SW 1271 (cell line): ENCODE results near the gene IL1F10.
A peak's percentile ranks its signal among the peaks of the same experiment; 100 is the strongest.

Source experiments
- DNase-seq, 2 experiments: peaks; one replicate each; lab custom pipeline; 2025; lab: John Stamatoyannopoulos, UW

Gene IL1F10

DNA sequence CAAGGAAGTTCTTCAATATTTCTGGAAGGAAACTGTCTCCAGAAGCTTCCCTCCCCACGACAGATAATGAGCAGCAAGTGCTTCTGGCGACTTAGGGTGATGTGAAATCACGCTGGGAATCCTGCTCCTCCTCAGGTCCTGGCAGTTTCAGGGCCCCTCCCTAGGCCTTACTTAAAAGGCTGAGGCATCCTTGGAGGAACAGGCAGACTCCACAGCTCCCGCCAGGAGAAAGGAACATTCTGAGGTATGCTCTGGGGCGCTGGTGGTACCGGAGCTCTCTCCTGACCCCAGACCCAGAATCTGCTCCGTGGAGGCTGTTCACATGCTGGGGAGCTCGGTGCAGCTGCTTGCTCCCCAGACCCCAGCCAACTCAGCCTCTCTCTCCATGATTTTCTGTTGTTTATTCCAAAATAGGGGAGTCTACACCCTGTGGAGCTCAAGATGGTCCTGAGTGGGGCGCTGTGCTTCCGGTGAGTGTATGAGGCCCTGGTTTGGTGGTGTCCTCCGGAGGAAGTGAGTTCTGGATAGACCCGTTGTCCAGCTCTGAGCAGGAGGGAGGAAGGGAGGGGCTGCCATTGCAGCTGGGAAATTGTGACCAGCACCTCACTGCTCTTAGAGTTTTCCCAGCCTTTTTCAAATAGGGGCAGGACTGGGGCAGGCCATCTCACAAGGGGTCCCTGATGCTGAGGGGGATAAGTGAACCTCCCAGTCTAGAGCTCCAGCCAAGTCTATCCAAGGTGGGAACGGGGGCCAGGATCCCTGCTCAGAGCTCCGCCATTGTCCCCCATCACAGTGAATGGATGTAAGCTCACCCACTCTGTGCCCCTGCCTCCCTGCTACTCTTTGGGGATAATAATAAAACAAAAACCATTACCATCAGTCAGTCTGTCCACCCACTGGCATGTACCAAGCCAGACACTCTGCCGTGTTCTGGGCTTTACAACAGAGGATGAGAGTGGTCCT lies 8.5 kb upstream of the IL1F10 start, which contains the start of gene IL36RN:
Gene IL36RN, plus strand, starts transcription at position 201 of the 963 bp plus-strand sequence. Its CDS starts 241 bp downstream, at position 442.
- DNase-seq = no peak

DNA sequence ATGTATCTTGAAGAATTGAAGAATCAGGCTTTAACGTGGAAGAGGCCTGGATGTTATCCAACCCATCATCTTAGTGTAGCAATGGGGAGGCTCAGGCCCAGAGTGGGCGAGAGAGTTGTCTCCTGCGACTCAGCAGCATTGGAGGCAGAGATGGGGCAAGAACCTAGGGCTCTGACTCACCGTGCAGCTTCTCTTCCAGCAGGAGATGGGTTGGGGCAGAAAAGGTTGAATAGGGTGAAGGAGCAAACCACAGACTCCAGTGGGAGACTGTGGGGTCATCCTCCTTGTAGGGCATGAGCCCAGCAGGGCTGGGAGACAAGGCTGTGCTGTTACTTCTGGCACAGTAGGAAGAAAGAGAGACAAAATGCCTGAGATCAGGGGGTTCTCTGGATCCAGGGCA lies 7.4 kb upstream of the IL1F10 start:
- DNase-seq = no peak

DNA sequence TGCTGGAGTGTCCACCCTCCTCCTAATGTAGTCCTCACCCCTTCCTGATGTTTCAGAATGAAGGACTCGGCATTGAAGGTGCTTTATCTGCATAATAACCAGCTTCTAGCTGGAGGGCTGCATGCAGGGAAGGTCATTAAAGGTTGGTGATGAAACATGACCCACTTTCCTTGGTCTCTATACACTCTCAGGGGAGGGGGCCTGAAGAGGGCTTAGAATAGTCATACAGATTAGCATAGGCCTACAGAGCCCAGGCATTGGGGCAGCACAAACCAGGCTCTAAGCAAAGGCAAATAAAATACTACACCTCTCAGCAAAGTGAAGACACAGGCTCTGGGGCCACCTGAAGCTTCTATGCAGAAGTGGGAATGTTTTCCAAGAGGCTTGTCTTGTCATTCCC lies 7.0 kb upstream of the IL1F10 start:
- DNase-seq = no peak

DNA sequence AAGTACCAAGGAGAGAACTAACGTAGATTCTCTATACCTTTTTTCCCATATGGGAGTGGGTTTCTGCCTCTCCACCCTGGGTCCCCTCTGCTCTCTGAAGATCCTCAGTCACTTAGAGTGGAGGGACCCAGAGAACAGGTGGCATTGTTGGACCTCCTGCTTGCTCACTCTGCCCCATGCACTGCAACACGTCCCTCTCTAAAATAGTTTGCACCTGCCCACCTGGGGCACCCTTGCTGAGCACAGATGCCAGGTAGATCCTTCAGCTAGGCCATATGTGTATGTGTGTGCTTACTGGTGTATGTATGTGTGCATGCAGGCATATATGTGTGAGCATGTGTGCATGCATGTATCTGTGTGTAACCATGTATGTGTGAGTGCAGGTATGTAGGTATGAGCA lies 6.5 kb upstream of the IL1F10 start:
- no peak for DNase-seq

DNA sequence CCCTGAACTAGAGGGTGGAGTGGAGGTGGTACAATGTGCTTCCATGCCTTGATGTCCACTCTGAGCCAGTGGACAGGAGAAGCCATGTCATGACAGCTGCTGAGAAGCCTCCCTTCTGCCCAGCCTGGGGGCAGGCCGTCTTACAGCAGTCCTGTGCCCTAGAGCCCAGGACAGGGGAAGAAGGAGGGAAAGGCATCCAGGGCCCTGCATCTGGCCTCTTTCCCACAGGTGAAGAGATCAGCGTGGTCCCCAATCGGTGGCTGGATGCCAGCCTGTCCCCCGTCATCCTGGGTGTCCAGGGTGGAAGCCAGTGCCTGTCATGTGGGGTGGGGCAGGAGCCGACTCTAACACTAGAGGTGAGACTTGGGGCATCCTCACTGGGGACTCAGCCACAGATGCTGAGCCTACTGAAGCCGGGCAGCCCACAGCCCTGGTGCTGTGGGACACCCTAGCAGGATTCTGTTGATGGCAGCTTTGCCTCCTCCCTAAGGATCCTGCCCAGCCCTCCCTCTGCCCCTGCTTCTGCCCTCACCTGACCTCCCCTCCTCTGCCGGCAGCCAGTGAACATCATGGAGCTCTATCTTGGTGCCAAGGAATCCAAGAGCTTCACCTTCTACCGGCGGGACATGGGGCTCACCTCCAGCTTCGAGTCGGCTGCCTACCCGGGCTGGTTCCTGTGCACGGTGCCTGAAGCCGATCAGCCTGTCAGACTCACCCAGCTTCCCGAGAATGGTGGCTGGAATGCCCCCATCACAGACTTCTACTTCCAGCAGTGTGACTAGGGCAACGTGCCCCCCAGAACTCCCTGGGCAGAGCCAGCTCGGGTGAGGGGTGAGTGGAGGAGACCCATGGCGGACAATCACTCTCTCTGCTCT lies 5.6 kb upstream of the IL1F10 start:
- no peak for DNase-seq

DNA sequence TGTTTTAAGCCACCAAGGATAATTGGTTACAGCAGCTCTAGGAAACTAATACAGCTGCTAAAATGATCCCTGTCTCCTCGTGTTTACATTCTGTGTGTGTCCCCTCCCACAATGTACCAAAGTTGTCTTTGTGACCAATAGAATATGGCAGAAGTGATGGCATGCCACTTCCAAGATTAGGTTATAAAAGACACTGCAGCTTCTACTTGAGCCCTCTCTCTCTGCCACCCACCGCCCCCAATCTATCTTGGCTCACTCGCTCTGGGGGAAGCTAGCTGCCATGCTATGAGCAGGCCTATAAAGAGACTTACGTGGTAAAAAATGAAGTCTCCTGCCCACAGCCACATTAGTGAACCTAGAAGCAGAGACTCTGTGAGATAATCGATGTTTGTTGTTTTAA lies 3.5 kb upstream of the IL1F10 start:
- no peak for DNase-seq

DNA sequence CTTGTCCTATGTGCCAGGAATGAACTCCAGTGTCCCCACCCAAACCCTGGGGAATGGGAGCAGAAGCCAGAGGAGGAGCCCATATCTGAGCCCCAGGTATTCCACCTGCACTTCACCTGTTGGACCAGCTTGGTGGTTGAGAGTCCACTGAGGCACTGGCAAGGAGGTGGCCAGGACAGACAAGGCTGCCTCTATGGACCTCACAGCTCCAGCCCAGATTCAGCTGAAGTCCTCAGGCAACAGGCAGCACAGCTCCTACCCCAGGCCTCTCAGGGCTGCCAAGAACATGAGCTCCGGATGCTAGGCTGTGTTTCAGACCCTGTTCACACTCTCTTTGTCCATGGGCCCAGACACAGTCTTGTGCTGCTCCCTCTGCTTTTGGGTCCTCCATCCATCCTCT lies 2.9 kb upstream of the IL1F10 start:
- DNase-seq = no peak

DNA sequence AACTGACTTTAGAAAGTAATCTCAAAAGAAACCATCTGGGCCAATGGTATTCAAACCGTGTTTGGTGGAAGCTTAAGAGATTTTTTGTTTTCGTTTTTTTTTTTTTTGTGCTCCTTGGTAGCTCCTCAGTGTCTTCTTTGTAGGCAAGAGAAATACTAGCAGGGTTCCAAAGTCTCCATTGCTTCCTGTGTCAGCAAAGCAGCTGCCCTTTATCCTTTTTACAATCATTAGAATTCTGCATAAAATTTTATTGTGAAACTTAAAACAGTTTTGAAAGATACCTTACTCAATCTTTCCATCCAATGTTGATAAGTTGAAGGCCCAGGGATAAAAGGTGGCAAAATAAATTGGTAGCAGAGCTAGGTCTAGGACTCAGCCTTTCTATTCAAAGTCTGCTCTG lies 479 bp downstream of the IL1F10 start:
- DNase-seq = no peak

DNA sequence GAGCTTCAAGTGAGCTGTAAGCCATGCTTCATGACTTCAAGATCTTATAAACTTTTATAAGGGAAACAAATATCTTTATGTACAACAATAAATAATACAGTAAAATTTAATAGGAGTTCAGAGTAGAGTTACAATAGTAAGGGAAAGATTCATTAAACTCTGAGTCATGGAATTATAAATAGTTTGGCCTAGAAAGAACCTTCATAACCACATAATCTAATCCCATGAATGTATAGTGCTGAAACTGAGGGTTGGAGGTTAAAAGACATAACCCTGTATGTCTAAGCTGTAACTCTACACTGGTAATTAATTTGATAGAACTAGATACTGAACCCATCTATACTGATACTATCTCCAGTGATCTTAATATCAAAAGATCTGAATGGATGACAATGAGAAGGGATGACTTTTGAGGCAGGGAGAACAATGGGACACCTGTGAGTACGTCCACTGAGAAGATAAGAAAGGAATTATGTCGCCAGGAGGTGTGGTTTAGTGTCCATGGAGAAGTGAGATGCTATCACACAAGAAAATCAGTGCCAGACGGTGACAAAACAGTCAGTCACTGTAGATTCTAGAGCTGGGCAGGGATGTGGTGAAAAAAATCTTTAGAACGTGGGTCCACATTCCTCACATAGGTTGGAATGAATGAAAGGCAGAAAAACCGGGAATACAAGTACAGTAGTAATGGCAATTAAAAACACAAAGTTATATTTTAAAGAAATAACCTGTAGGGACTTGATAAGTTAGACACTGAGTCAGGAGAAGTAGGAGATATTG lies 1.1 kb downstream of the IL1F10 start:
- DNase-seq = no peak

DNA sequence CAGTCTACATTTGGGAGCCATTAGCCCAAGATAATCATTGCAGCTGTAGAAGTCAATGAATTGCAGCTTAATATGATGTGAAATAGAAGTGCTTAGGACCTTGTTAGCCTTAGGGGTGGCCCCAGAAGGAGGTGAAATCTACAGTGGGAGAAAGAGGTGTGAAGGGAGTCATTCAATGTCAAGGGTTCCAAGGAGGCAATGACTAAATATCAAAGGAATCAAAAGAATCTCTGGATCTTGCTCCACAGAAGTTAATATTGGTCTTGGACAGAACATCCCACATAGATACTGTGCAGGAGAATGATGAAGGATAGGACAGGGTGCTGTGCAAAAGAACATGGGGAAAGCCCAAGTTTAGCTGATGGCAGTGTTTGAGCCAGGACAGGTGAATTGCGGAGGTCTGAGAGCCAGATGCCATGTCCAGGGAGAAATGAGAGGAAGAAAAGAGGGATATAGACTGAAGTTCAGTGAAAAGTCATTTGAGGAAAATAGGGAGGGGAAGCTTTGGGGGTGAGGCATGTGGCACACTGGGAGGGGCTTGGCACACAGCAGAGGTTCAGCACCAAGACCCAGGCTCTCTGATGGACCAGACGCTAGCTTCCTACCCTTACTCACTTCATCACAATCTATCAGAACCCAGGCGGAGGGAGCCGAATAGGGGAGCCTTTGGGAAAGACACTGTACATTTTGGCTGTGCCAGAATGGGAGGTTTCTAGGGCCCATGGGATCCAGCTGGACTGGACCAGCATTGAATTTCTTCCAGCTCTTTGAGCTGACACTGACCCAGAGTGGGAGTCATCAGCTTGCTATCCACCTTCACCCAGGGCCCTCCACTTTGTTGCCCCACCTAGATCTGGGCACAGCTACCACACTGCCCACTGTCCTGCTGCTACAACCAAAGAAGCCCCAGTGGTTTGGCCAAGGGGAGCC lies 2.2 kb downstream of the IL1F10 start:
- DNase-seq = peak in 1 of 2 experiments; percentile 17

DNA sequence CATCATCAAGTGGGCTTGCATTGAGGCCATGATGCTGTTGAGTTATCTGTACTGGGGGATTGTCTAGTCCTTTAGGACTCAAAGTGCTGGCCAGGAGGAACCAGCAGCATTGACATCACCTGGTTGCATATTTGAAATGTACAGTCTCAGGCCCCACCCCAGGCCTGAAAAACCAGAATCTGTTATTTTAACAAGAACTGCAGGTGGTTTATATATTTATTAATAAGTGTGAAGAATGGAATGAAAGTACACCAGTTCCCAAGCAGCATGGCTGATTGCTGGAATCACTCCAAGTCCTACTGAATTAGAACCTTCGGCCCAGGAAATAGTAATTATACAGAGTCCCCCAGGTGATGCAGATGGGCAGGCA lies 2.8 kb downstream of the IL1F10 start:
- no peak for DNase-seq

DNA sequence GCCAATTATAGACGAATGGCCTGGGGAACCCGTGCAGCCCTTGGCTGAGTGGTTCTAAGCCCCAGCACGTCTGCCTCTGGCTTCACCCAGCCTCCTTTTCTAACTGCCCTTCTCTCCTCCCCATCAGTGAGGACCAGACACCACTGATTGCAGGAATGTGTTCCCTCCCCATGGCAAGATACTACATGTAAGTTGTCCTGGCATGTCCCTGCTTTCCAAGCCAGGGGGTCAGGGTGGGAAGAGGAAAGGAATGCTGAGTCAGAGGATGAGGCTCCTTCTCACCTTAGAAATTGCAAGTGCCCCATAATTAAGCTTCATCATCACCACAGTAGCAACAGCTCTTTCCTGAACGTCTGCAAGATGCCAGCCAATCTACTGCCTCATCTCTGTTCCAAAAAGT lies 4.8 kb downstream of the IL1F10 start:
- DNase-seq = no peak

DNA sequence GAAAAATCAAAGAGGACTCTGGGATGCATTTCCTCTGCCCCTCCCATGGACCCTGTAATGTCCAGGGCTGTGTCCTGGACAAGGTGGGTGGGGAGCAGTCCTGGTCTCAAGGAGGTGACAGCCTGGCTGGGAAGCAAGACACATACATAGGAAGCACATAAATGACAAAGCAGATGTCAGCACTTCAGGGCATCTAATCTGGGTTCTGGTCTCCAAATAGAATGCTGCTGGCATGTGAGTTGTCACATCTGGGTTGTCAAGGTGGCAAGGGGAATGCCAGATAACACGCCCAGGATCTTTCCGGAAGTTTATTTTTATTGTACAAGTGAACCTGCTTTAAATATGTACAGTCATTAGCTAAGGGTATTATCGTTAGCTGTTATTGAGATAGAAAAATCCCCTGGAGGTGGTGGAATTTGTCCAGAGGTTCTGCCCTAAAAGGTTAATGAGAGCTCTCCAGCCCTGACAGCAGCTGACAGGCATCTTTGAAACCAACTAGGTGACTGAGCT lies 5.6 kb downstream of the IL1F10 start:
- no peak for DNase-seq

DNA sequence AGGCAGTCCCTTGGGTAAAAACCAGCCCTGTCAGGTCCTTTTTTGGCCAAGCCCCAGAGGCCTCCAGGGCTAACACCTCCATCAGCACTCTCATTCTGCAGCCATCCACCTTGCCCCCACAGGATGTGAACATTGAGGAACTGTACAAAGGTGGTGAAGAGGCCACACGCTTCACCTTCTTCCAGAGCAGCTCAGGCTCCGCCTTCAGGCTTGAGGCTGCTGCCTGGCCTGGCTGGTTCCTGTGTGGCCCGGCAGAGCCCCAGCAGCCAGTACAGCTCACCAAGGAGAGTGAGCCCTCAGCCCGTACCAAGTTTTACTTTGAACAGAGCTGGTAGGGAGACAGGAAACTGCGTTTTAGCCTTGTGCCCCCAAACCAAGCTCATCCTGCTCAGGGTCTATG lies 7.3 kb downstream of the IL1F10 start:
- no peak for DNase-seq

DNA sequence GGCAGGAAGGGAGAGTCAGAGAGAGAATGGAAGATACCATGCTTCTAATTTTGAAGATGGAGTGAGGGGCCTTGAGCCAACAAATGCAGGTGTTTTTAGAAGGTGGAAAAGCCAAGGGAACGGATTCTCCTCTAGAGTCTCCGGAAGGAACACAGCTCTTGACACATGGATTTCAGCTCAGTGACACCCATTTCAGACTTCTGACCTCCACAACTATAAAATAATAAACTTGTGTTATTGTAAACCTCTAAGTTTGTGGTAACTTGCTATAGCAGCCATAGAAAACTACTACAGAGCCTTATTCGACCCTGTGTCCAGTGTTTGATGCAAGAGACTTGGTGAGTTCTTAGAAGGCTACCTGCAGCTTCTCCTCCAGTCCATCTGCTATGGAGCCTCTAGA lies 7.8 kb downstream of the IL1F10 start:
- no peak for DNase-seq

DNA sequence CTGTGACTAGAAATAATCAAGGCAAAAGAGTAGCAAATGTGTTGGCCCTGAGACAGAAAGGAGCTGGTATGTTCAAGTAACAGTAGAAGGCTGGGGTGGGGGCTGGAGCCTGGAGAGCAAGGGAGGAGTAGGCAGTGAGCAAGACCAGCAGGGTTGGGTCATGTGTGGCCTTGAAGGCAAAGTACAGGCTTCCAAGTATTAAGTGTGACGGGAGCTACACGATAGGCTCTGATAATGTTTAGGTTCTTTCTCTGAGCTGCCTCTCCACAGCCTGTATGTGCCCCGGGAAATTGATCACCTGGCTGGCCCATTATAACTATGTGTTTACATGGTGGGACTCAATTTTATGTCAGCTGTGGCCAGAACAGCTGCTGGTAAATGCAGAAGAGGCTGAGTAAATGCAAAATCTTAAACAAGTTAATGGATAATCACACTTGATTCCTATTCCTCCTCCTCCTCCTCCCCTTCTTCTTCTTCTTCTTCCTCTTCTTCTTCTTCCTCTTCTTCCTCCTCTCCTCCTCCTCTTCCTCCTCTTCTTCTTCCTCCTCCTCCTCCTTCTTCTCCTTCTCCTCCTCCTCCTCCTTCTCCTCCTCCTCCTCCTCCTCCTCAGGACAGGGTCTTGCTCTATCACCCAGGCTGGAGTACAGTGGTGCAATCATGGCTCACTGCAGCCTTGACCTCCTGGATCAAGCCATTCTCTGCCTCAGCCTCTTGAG lies 9.3 kb downstream of the IL1F10 start:
- DNase-seq = no peak

DNA sequence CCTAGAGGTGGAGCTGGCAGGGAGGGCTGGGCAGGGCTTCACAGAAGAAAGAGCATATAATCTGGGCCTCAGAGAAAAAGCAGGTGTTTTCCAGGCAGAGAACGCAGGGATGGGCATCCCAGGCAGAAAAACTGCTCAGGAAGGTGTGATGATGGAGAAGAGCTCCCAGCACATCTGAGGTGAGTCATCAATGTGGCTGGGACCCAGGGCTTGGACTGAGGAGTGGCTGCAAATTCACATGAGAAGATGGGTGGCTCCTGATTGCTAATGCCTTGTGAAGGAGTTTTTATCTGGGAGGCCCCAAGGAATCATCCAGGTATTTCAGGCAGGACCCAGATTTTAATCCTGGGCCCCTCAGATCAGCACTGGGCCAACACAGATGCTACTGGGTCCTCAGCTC lies 10.2 kb downstream of the IL1F10 start:
- DNase-seq = no peak

DNA sequence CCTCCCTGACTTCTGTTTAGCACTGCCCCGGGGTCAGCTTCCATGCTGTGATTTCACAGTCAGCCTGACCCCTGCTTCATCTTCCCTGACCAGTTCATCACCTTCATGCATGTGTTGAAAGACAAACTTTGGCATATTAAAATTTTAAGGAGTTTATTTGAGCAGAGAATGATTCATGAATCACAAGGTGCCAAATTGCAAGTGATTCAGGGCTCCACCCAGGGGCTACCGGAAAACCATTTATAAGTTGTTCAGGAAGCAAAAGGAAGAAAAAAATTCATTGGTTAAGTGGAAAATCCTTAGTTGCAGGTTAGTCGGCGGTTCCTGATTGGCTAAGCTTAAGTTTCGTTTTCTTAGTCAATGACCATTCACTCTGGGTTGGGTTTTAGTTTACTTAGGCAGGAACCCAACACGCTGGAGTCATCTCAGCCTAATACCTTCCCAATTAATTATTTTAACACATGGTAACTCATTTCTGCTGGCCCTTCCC lies 10.6 kb downstream of the IL1F10 start:
- DNase-seq = no peak

DNA sequence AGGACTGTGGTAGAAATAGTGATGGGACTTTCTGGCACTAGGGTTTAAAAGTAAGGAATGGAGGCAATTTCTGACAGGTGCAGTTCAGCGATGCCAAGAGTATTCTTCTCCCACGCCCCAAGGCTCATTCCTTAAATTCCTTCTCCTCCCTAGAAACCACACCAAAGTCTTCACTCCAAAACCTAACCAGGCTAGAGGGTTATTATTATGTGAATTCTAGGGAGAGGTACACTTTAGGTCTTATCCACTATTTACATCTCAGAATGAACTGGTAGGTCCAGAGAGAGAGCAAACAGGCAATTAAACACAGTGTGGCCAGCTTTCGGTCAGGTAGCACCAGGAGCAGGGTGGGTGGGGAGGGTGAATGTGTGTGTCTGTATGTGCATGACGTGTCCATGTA lies 11.4 kb downstream of the IL1F10 start:
- DNase-seq = no peak

DNA sequence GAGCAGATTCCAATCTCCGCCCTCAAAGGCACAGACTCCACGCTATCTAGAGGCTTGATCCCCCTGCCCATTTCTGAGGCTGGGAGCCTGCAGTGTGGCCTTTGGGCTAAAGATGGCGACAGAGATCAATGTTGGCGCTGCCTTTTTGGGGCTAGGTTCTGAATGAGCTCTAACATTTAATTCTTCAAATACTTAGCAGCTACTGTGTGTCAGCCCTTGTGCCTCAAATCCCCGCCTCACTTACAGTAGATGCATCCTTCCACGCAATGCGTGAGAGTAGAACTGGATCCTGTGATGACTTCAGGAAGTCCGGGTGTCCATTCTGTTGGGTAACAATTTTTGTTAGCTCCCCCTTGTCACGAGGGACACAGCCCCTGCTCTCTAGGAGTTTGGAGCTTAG lies 12.4 kb downstream of the IL1F10 start:
- DNase-seq = no peak
